Suprapubic skin (tissue), 4 donors: ENCODE results near the gene UBE2E2. TPM values are rescaled to one million over a fixed set of nuclear protein-coding genes. Genes with fewer than 3 reads are reported as not detected.

ENCODE experiments used
- DNase-seq, 2 donors: peaks; one replicate each; pipeline ENCODE4 v3.0.0-alpha.2; 2019; ENCODE audit warnings: low spot score in 2 of 2
- H3K27ac ChIP-seq: fragments of 200-600 bp; sonication (generic); one replicate; pipeline ENCODE4 v1.5.1; 2019
- H3K27me3 ChIP-seq: fragments of 200-600 bp; sonication (generic); one replicate; pipeline ENCODE4 v1.5.1; 2019
- H3K36me3 ChIP-seq: fragments of 200-600 bp; sonication (generic); one replicate; pipeline ENCODE4 v1.5.1; 2019
- H3K4me1 ChIP-seq: fragments of 200-600 bp; sonication (generic); one replicate; pipeline ENCODE4 v1.5.1; 2019
- H3K4me3 ChIP-seq: fragments of 200-600 bp; sonication (generic); one replicate; pipeline ENCODE4 v1.5.1; 2019; ENCODE audit warnings: mild to moderate bottlenecking
- H3K9me3 ChIP-seq: fragments of 200-600 bp; sonication (generic); one replicate; pipeline ENCODE4 v1.5.1; 2019
- EP300 ChIP-seq: sonication (generic); formaldehyde crosslinking; IDR thresholded peaks from one replicate; pipeline ENCODE4 v1.6.1; 2017; ENCODE audit warnings: antibody characterized with exemption
- POLR2A ChIP-seq, 2 donors: fragments of 450-650 bp; IDR thresholded peaks; one replicate each; pipeline ENCODE4 v1.6.1; 2017; ENCODE audit warnings: antibody characterized with exemption in 2 of 2, mild to moderate bottlenecking in 2 of 2, moderate library complexity in 2 of 2
- POLR2AphosphoS5 ChIP-seq, 3 donors: sonication (generic); formaldehyde crosslinking; IDR thresholded peaks; one replicate each; pipeline ENCODE4 v1.6.1; 2017; ENCODE audit warnings: antibody characterized with exemption in 3 of 3
- WGBS: methylation state at CpG from one replicate; pipeline ENCODE4 v1.1.5; 2018; 5-methylcytosine and 5-hydroxymethylcytosine counted together
- total RNA-seq, 4 donors: library from RNA; depleted of rRNA; stranded (reverse); fragments of >200 nt; gene quantifications; one replicate each; pipeline ENCODE4 v1.1.0, GENCODE V29; 2016
- TF ChIP-seq, protein P1 (sequence below), 2 donors: fragments of 200-600 bp in 1 of 2; fragments of 450-650 bp in 1 of 2; sonication (generic) in 1 of 2; IDR thresholded peaks; one replicate each; pipeline ENCODE4 v1.5.1; 2016 to 2019; ENCODE audit warnings: antibody characterized with exemption in 2 of 2, mild to moderate bottlenecking in 1 of 2, moderate library complexity in 1 of 2

Gene UBE2E2
- total RNA-seq, 4 donors from 2014 or later, result 30.2 to 65.4 (median 34.8) TPM

DNA sequence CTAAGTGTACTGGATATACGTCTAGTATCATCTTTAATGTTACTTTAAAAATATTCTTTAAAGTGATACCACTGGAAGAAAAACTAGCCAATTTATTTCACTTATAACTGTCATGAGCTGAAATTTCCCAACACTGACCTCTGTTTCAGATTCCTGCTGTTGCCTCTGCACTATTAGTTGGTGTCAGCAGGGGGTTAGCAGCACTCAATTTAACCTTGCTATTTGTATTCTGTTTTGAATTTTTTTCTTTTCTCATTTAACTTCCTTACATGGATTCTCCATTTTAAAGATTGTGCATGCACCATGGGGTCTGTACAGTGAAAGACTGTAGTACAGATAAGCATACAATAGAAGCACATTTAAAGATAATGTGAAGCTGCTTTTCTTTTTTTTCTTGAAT, 169.2 kb downstream of the UBE2E2 start:
- no peak overlapping the region for H3K4me3 ChIP-seq
- H3K4me1 ChIP-seq, result no peaks in the 10 kb centered on the region
- WGBS, result 76% methylated on average over 1 of the region's 1 CpG
- no peaks in the 10 kb centered on the region for H3K27me3 ChIP-seq
- no peak for TF ChIP-seq EP300
- no peak for TF ChIP-seq POLR2AphosphoS5 (IDR thresholded peaks at IDR 0.05)
- TF ChIP-seq, protein P1, sequence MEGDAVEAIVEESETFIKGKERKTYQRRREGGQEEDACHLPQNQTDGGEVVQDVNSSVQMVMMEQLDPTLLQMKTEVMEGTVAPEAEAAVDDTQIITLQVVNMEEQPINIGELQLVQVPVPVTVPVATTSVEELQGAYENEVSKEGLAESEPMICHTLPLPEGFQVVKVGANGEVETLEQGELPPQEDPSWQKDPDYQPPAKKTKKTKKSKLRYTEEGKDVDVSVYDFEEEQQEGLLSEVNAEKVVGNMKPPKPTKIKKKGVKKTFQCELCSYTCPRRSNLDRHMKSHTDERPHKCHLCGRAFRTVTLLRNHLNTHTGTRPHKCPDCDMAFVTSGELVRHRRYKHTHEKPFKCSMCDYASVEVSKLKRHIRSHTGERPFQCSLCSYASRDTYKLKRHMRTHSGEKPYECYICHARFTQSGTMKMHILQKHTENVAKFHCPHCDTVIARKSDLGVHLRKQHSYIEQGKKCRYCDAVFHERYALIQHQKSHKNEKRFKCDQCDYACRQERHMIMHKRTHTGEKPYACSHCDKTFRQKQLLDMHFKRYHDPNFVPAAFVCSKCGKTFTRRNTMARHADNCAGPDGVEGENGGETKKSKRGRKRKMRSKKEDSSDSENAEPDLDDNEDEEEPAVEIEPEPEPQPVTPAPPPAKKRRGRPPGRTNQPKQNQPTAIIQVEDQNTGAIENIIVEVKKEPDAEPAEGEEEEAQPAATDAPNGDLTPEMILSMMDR (IDR thresholded peaks at IDR 0.05), result no peak
- TF ChIP-seq POLR2A (IDR thresholded peaks at IDR 0.05), result no peak
- DNase-seq, result no peak
- H3K9me3 ChIP-seq, result no peaks in the 10 kb centered on the region
- H3K27ac ChIP-seq, result no peak overlapping the region
- H3K36me3 ChIP-seq, result no peaks in the 10 kb centered on the region

DNA sequence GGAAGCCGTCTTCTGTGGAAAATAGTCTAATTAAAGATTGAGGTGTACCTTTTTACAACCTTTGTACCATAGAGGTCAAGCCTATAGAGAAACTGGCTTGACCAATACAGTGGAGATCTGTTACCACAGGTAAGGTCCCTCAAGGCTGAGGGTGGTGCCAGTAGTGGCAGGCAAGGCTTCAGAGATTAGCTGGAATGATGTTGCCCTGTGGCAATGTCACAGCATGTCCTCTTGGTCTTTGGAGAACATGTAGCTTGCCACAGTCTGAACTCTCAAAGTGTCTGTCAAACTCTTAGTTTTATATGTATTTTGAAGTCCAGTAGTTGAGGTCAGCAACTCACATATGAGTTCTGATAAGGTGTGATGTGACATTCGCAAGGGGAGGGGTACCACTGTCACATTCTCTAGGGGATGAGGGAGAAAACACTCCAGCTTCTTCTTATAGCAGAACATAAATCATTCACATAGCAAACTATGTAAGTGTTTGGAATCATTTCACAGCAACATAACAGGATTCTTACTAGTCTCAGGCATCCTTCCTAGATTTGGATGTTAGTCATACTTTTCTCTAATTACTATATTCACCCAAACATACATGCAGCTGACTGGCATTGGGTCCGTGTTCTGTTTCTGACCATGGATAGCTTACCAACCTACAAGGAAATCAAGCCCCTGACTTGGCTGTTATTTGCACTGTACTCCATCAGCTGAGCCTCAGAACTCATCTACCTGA, 173.6 kb downstream of the UBE2E2 start:
- Histone ChIP-seq H3K36me3 (no peaks in the 10 kb centered on the region), H3K27me3 (no peaks in the 10 kb centered on the region), H3K27ac (no peak overlapping the region), H3K4me1 (no peaks in the 10 kb centered on the region), H3K4me3 (no peak overlapping the region), H3K9me3 (no peaks in the 10 kb centered on the region)
- 88% methylated on average over 3 of the region's 3 CpGs for WGBS
- DNase-seq, result no peak
- TF ChIP-seq, protein P1 (IDR thresholded peaks at IDR 0.05), result no peak
- no peak for TF ChIP-seq EP300
- no peak for TF ChIP-seq POLR2A (IDR thresholded peaks at IDR 0.05)
- no peak for TF ChIP-seq POLR2AphosphoS5 (IDR thresholded peaks at IDR 0.05)

DNA sequence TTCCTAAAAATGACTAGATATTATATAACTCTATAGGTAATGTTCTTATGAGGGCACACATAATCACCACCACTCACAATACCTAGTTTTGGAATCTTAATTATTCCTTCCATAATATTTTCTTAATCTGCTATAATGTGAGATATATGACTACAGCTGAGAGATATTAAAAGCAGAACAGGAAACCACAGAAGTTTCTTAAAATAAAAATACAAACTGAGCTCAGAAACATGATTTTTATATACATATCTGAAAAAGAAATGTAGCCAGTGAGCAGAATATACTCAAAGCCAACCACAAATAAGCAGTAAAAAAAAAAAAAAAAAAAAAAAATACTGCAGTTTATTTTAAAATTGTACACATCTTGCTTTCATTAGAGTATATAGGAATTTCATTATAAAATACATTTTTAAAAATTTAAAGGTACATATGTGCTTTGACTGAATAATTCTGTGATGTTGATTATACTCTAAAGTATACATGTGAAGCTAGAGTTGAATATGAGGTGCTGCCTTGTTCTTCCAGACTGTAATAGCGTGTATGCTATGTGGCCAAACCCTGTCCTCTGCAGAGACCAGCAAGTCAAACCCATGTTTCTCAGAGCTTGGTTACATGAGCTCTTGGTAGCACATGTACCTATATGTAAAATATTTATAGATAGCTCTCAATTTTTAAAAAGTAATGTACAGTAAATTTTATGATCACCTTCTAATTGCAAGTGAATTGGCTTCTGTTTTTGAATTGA, 175.0 kb downstream of the UBE2E2 start:
- Histone ChIP-seq H3K9me3 (no peaks in the 10 kb centered on the region), H3K27me3 (no peaks in the 10 kb centered on the region), H3K36me3 (no peaks in the 10 kb centered on the region), H3K27ac (no peak overlapping the region), H3K4me1 (no peaks in the 10 kb centered on the region), H3K4me3 (no peak overlapping the region)
- no peak for DNase-seq
- 79% methylated on average over 1 of the region's 1 CpG for WGBS
- TF ChIP-seq EP300, result no peak
- TF ChIP-seq, protein P1 (IDR thresholded peaks at IDR 0.05), result no peak
- TF ChIP-seq POLR2A (IDR thresholded peaks at IDR 0.05), result no peak
- no peak for TF ChIP-seq POLR2AphosphoS5 (IDR thresholded peaks at IDR 0.05)

DNA sequence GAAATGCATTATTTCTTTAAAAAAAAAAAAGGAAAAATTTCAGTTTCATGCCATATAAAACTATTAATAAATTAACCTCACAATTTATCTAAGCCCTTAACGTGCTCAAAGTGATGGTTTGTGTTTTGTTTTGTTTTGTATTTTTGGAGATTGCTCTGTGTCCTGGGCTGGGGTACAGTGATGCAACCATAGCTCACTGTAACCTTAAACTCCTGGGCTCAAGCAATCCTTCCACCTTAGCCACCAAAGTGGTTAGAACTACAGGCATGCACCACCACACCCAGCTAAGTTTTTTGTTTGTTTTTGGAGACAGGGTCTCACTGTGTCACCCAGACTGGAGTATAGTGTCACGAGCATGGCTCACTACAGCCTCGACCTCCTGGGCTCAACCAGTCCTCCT, 180.7 kb downstream of the UBE2E2 start:
- WGBS, result 71% methylated on average over 3 of the region's 3 CpGs

DNA sequence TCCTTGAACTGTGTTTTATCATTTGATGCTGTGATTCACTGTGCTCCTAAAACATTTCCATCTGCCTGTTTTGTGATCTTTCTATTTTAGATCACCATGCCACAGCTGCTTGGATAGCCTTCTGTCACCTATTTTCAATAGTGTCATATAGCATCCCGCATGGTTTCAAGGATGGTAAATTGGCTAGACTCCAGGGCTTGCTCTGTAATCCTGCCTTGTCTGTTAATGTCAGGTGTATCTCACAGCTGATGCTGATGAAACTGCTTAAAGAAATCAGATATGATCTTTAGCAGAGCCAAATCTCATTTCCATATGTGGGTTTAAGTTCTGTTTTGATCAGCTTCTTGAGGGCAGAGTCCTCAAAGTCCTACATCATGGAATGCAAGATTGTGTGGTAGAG, 182.2 kb downstream of the UBE2E2 start:
- 67% methylated on average over 1 of the region's 1 CpG for WGBS

More for the DNA sequence above, 180.7 kb downstream of the UBE2E2 start:
- Histone ChIP-seq H3K27ac (no peak overlapping the region), H3K27me3 (no peaks in the 10 kb centered on the region), H3K9me3 (no peaks in the 10 kb centered on the region), H3K4me1 (no peaks in the 10 kb centered on the region), H3K36me3 (no peaks in the 10 kb centered on the region), H3K4me3 (no peak overlapping the region)
- TF ChIP-seq EP300, result no peak
- no peak for TF ChIP-seq POLR2A (IDR thresholded peaks at IDR 0.05)
- TF ChIP-seq POLR2AphosphoS5 (IDR thresholded peaks at IDR 0.05), result no peak
- TF ChIP-seq, protein P1 (IDR thresholded peaks at IDR 0.05), result no peak
- no peak for DNase-seq

More for the DNA sequence above, 182.2 kb downstream of the UBE2E2 start:
- H3K4me1 ChIP-seq, result no peaks in the 10 kb centered on the region
- no peaks in the 10 kb centered on the region for H3K9me3 ChIP-seq
- H3K36me3 ChIP-seq, result no peaks in the 10 kb centered on the region
- no peaks in the 10 kb centered on the region for H3K27me3 ChIP-seq
- no peak overlapping the region for H3K27ac ChIP-seq
- no peak overlapping the region for H3K4me3 ChIP-seq
- no peak for DNase-seq
- no peak for TF ChIP-seq POLR2AphosphoS5 (IDR thresholded peaks at IDR 0.05)
- TF ChIP-seq, protein P1 (IDR thresholded peaks at IDR 0.05), result no peak
- no peak for TF ChIP-seq POLR2A (IDR thresholded peaks at IDR 0.05)
